Cardiac septum (tissue), 1 donor: Measurements from ENCODE around the gene DNAJC4. TPM values are rescaled to one million over a fixed set of nuclear protein-coding genes. Genes with fewer than 3 reads are reported as not detected.
A peak's percentile ranks its signal among the peaks of the same experiment; 100 is the strongest.

Experiments
- DNase-seq: peaks from one replicate; pipeline ENCODE4 v3.0.0-alpha.2; 2020; ENCODE audit warnings: low spot score
- intact Hi-C: fragments of 100-400 bp; cut with DNase I; formaldehyde crosslinking; loops from one replicate; pipeline ENCODE4 v1.14.0; 2022
- total RNA-seq: library from RNA; stranded (reverse); fragmentation: NEBNext Ultra II Directional; extraction: Animal tissue kit (Norgen Biotek cat#: 25700); gene quantifications from one replicate; pipeline ENCODE4 v1.2.1, GENCODE V29; 2021
- donor health status: DM: no; HTN: no; CAD: no.

DNAJC4 gene
- total RNA-seq, 1 donor from 2014 or later: 51.9 TPM

DNA sequence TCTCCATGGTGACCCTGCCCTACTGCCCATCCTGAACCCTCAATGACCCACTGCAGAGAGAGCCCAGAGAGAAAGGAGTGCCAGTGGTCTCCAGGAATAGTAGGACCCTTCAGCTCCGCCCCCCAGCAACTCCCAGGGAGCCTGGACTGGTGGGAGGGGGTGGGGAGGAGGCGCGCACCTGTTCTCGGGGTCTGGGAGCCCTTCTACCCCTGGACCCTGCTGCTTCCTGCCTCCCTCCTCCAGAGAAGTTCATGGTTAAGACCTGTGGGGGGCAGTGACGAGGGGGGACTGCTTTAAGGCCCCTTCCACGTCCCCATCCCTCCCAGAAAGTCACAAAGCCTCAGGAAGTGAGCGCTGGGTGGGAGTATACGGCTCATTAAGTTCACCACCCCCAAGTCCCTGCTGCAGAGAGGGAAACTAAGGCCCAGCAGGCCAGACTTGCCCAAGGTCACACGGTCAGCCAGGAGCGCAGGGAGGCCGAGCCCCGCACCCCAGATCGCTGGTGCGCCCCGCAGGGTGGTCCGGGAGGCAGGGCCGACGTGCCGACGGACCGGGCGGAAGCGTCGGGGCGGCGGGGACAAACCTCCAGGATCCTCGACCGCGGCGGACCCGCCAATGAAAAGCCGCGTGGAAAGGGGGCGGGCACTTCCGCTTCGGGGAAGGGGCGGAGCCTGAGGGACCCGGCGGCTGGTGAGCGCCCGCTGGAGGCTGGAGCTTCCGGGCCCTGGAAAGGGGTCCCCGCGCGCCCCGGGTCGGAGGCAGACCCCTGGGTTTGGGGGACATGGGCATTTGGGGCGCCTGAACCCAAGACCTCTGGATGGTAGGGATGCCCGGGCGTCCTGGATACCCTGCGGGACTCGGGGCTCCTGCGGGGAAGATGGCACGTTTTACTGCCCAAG is 4.5 kb upstream of the DNAJC4 start, which contains the start of the genes NUDT22 and TRPT1:
TSS of gene NUDT22 (plus strand) at position 667 of the 899 bp plus-strand sequence. CDS start 379 bp downstream, outside the sequence.
TSS of gene TRPT1 (minus strand) at position 579 of the 899 bp plus-strand sequence. CDS start at position 253, 326 bp downstream.
- intact Hi-C loops: loop anchor here (1.0 kb wide), 1 partner anchor 43 kb away; no protein-coding TSS in a partner anchor
- peak; percentile 98 for DNase-seq

DNA sequence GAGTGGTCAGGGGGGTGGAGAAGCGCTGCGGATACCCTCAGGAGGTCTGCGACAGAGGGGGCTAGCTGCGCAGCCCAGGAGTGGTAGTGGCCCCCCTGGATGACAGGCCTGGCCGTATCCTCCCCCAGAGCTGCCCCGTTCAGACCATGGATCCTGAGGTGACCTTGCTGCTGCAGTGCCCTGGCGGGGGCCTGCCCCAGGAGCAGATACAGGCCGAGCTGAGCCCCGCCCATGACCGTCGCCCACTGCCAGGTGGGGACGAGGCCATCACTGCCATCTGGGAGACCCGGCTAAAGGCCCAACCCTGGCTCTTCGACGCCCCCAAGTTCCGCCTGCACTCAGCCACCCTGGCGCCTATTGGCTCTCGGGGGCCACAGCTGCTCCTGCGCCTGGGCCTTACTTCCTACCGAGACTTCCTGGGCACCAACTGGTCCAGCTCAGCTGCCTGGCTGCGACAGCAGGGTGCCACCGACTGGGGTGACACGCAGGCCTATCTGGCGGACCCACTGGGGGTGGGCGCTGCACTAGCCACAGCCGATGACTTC is 3.8 kb upstream of the DNAJC4 start:
- intact Hi-C loops: loop anchor here (1.0 kb wide), 1 partner anchor 43 kb away; no protein-coding TSS in a partner anchor
- peak; percentile 84 for DNase-seq

DNA sequence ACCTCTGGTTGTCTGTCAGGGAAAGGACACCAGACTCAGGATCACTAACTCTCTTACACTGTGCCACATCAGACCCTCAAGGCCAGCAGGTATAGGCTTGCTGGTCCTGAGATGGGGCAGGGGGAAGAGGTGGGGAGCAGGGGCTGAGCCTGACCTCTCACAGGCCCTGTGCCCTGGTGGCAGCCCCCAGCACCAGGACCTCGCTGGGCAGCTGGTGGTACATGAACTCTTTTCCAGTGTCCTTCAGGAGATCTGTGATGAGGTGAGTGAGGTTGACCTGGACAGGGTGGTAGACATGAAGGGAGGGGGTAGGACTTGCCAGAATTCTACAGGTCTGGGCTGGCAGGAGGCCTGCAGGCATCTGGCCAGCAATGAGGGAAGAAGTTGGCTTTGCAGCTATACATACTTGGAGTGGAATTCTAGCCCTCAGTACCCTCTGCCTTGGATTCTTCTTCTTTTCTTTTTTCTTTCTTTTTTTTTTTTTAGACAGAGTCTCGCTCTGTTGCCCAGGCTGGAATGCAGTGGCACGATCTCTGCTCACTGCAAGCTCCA is 2.9 kb upstream of the DNAJC4 start:
- no peak for DNase-seq
- intact Hi-C loops: no loop called here

DNA sequence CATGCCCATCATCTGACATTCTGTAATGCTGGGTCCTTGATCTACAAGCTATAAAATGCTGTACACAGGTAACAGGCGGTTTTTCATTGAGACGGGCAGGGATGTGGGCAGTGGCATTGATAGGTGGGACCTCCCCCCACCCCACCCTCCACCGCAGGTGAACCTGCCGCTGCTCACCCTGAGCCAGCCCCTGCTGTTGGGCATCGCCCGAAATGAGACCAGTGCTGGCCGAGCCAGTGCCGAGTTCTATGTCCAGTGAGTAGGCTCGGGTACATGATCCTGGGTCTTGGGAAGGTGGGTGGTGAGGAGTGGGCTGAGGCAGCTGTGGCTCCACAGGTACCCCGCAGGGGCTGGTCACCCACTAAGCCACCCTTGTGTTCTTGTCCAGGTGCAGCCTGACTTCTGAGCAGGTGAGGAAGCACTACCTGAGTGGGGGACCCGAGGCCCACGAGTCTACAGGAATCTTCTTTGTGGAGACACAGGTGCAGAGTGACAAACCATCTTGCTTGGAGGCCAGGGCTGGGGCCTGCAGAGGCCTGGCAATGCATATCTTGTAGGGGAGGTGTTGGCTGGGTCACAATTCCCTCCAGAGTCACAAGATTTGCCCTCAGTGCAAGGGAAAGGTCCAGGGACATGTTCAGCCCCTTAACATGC is 1.1 kb upstream of the DNAJC4 start:
- no peak for DNase-seq
- intact Hi-C loops: no loop called here

DNA sequence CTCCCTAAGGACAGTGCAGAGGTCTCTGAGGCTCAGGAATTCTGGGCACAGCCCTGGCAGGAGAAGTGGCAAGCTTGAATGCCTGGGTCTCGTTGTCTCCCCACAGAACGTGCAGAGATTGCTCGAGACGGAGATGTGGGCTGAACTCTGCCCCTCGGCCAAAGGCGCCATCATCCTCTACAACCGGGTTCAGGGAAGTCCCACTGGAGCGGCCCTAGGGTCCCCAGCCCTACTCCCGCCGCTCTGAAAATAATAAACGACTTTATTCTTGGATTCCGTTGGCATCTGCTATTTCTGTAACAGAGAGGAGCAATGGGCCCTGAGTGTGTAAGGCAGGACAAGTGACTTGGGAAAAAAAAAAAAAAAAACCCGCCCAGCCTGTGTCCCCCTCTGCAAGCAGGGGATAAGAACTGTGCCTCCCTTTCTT is 591 bp upstream of the DNAJC4 start:
- DNase-seq: no peak
- intact Hi-C loops: loop anchor here (5.0 kb wide), 1 partner anchor 42 kb away; the partner anchor contains the start of gene STIP1

DNA sequence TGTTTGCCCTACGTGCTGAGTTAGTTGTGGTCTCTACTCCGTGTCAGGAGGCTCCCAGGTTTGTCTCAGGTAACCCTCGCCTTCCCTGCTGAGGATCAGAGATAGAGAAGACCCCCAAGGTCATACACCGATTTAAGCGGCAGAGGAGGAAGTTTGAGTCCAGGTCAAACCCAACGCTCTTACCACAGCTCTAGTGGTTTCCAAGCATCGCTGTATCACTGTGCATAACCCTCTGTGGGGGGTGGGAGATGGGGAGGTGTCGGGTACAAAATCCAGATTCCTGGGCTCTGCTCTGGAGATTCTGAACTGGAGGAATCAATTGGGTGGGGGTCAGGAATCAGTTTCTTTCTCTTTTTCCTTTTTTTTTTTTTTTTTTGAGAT is 627 bp downstream of the DNAJC4 start:
- DNase-seq: no peak
- intact Hi-C loops: loop anchor here (5.0 kb wide), 1 partner anchor 44 kb away; the partner anchor contains the start of gene STIP1

DNA sequence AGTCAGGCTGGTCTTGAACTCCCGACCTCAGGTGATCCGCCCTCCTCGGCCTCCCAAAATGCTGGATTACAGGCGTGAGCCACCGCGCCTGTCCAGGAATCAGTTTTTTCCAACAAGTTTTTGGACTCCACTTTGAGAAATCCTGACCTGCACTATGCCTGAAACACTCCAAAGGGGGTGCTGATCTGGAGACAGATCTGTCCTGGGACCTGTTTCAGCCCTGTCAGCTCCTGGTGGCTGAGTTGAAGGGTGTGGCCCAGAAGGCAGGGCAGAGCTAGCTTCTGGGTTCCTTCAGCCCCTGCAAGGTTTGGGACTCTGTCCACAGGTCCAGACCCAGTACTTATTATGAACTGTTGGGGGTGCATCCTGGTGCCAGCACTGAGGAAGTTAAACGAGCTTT is 1.2 kb downstream of the DNAJC4 start:
- intact Hi-C loops: loop anchor here (5.0 kb wide), 1 partner anchor 44 kb away; the partner anchor contains the start of gene STIP1
- no peak for DNase-seq

DNA sequence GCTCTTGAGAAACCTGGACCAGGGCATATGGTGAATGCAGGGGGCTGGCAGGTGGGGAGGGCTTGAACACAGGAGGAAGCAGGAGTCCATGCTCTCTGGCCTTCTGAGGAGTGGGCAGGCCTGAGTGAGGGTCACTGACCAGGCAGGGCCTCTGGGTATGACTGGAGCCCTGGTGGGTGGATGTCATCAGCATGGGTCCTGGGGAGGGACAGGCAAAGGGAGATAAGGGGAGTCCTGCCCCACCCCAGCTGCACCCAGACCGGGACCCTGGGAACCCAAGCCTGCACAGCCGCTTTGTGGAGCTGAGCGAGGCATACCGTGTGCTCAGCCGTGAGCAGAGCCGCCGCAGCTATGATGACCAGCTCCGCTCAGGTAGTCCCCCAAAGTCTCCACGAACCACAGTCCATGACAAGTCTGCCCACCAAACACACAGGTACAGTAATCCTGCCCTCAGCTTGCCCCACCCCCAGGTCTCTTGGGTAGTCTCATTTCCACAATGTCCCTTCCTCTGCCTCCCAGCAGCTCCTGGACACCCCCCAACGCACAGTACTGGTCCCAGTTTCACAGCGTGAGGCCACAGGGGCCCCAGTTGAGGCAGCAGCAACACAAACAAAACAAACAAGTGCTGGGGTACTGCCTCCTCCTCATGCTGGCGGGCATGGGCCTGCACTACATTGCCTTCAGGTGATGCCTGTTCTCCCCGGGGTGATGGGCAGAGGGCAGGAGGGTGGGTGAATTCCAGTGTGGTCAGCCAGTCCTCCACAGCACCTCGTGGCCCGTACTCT is 2.0 kb downstream of the DNAJC4 start:
- intact Hi-C loops: loop anchor here (5.0 kb wide), 1 partner anchor 45 kb away; the partner anchor contains the start of gene STIP1
- no peak for DNase-seq

DNA sequence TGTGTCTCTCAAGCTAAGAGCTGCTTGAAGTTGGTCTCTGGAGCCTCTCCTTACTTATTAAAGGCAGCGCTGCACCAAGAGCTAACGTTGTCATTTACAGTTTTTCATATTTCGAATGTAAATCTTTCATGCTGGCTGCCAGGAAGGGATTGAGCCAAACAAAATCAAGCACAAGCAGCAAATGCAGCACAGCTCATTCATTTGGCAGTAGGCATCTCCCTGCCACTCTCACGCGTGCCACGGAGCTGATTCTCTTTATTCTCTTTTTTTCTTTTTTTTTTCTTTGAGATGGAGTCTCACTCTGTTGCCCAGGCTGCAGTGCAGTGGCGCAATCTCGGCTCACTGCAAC is 2.6 kb downstream of the DNAJC4 start:
- intact Hi-C loops: loop anchor here (5.0 kb wide), 1 partner anchor 46 kb away; the partner anchor contains the start of gene STIP1
- no peak for DNase-seq

DNA sequence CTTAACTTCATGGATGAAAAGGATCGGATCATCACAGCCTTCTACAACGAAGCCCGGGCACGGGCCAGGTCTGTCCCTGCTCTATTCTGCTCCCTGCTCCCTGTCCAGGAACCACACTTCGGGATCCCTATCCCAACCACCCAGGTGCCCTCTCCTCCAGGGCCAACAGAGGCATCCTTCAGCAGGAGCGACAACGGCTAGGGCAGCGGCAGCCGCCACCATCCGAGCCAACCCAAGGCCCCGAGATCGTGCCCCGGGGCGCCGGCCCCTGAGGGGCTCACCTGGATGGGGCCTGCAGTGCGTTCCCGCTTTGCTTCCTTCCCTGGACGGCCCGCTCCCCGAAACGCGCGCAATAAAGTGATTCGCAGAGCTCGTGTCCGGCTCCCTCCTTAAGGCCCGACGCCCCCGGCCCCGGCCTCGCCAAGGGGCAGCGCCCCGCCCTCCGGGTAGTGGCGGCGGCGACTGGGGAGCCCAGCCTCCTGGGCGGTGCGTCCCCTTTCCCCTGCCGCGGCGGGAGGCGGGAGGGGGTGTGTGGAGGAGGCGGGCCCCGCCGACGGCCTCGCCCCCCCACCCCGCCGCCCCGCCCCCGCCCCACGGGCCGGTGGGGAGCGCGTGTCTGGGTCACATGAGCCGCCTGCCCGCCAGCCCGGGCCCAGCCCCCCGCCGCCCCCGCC is 3.7 kb downstream of the DNAJC4 start, which contains the start of gene VEGFB:
TSS of gene VEGFB (plus strand) at position 672 of the 674 bp plus-strand sequence. CDS start 250 bp downstream, outside the sequence.
- peak; percentile 88 for DNase-seq
- intact Hi-C loops: loop anchor here (5.0 kb wide), 1 partner anchor 47 kb away; the partner anchor contains the start of gene STIP1

DNA sequence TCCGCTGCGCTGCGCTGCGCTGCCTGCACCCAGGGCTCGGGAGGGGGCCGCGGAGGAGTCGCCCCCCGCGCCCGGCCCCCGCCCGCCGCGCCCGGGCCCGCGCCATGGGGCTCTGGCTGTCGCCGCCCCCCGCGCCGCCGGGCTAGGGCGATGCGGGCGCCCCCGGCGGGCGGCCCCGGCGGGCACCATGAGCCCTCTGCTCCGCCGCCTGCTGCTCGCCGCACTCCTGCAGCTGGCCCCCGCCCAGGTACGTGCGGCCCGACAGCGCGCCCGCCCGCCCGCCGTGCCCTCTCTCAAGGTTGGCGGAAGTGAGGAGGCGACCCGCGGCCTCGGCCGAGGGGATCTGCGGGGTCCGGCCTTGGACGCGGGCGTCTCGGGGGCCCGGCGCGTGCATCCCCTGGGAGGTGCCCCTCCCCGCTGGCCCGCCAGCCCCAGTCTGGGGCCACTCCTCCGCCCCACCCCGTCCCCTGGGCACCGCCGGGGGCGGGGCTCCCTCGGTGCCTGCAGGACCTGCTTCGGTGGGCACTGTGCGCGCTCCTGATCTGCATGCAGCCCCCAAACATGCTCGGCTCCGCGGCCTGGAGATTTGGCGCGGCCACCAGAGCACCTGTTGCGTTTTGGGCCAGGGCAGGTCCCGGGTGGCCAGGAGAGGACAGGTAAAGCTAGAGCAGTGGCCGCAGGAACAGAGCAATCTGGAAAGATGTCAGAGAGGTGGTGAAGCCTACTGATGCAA is 4.5 kb downstream of the DNAJC4 start:
- no peak for DNase-seq
- intact Hi-C loops: loop anchor here (5.0 kb wide), 1 partner anchor 48 kb away; the partner anchor contains the start of gene STIP1

DNA sequence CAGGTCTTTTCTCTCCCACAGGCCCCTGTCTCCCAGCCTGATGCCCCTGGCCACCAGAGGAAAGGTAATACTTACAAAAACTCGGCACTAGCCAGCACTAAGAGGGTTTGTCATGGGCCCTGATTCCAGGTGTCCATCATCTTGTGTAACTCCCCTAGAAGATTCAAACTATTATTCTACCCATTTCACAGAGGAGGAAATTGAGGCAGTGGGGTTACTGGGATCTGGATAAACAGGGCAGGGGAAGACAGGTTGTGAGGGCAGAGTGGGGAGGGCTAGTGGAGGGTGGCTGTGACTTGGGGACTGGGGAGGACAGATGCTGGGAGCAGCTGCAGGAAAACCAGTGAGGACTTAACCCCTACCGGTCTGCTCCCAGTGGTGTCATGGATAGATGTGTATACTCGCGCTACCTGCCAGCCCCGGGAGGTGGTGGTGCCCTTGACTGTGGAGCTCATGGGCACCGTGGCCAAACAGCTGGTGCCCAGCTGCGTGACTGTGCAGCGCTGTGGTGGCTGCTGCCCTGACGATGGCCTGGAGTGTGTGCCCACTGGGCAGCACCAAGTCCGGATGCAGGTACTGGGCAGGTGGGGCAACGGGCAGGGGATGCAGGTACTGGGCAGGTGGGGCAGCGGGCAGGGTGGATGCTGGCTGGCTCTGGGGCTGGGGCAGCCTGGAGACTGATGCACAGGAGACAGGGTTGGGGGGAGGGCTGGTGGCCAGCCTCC is 5.3 kb downstream of the DNAJC4 start:
- DNase-seq: no peak
- intact Hi-C loops: no loop called here

DNA sequence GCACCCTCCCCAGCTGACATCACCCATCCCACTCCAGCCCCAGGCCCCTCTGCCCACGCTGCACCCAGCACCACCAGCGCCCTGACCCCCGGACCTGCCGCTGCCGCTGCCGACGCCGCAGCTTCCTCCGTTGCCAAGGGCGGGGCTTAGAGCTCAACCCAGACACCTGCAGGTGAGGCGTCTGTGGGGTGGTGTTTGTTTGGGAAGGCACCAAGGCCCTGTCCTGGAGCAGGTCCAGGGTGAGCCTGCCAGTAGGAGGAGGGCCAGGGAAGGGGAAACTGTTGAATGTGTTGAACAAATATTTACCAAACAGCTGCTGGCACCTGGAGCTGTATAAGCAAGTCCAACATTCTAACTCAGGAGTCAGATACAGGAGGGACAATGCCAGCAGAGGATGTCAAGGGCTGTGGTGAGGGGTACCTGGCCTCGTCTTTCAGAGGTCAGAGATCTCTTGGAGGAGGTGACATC is 7.2 kb downstream of the DNAJC4 start:
- no peak for DNase-seq
- intact Hi-C loops: no loop called here

DNA sequence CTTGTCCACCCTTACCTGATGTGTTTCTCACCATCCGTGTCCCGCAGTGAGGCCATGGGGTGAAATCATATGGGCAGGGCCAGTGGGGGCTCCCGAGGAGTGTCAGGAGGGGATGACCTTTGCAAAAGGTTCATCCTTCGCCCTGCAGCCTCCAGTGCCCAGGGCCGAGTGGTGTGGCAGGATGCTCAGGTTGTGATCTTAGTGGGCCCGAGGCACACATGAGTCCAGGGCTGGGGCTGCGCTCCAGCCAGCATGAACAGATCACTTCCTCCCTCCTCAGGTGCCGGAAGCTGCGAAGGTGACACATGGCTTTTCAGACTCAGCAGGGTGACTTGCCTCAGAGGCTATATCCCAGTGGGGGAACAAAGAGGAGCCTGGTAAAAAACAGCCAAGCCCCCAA is 7.7 kb downstream of the DNAJC4 start:
- no peak for DNase-seq
- intact Hi-C loops: no loop called here

DNA sequence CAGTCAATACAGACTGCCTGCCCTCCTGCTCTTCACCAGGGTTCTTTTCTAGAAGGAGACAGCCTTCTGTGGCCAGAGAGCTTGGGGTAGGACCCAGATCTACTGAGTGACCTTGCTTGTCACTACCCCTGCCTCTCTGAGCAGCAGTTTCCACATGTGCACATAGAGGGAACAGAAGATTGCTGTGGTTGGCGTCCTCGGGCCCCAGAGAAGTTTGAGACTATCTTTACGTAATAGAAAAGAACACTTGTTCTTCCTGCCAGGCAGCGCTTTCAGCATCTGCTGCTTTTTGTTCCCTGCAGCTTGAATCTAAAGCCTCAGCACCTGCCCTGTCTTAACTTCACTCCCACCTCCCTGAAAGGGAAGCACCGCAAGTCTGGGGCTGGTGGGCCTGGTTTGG is 8.7 kb downstream of the DNAJC4 start:
- intact Hi-C loops: no loop called here
- no peak for DNase-seq

DNA sequence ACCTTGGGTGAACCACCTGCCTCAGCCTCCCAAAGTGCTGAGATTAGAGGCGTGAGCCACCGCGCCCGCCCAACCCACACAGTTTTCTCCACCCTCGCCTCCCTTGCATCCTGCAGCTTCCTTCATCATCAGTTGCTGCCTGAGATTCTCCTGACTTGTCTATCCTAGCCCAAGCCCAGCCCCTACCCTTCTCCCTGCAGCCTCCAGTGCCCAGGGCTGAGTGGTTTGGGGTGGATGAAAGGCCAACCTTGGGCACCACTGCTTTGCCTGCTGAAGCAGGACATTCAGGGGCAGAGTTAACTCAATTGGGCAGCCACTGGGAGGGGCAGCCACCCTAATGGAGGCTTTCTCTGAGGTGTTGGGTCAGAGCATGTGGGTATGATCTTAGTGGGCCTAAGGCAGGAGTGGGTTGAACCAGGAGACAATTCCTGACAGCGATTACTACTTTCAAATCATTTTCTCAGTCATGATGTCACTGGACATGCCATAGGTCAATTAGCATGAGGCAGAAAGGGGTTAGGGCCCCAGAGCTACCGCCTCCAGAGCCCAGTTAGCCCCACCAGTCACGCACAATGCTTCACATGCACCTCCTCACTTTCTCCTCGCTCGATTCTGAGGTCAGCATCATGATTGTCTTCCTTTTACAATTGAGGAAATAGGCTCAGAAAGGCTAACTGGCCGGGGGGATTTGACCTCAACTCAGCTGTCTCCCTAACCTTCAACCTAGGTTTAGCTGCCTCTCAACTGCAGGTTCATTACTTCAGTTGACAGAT is 9.5 kb downstream of the DNAJC4 start:
- intact Hi-C loops: no loop called here
- no peak for DNase-seq
